SU-DHL-6 (cell line): ENCODE results near the gene CHEK2.

Experiments used
- H2AFZ ChIP-seq: fragments of 200-600 bp; sonication (generic); 2 replicates; pipeline ENCODE4 v1.6.1; 2014; ENCODE audit warnings: low read depth, mild to moderate bottlenecking, moderate library complexity, mixed read lengths, antibody characterized with exemption, low read length; ENCODE audit not compliant: severe bottlenecking
- H3F3A ChIP-seq: fragments of 200-600 bp; shearing (Covaris generic); 2 replicates; pipeline ENCODE4 v1.6.0; 2016; ENCODE audit warnings: antibody characterized with exemption, mild to moderate bottlenecking; ENCODE audit not compliant: insufficient read depth
- H3K27ac ChIP-seq: fragments of 200-600 bp; sonication (generic); 2 replicates; pipeline ENCODE4 v1.5.1; 2016; ENCODE audit warnings: low read depth, mild to moderate bottlenecking, low read length, moderate library complexity, mixed read lengths
- H3K27me3 ChIP-seq: fragments of 200-600 bp; sonication (generic), shearing (Covaris generic); 2 replicates; pipeline ENCODE4 v1.6.0; 2014; ENCODE audit warnings: mild to moderate bottlenecking, low read length
- H3K36me3 ChIP-seq: fragments of 200-600 bp; sonication (generic); 2 replicates; pipeline ENCODE4 v1.6.1; 2014; ENCODE audit warnings: mild to moderate bottlenecking, low read length, mixed read lengths
- H3K4me2 ChIP-seq: fragments of 300-600, 200-600 bp; shearing (Covaris generic), sonication (generic); 2 replicates; pipeline ENCODE4 v1.6.0; 2014; ENCODE audit warnings: low read length, low read depth, mild to moderate bottlenecking; ENCODE audit not compliant: poor library complexity, severe bottlenecking
- H3K4me3 ChIP-seq: fragments of 200-600 bp; sonication (generic); 2 replicates; pipeline ENCODE4 v1.5.1; 2014; ENCODE audit warnings: antibody characterized with exemption, low read length, mild to moderate bottlenecking, mixed read lengths; ENCODE audit not compliant: insufficient read depth, poor library complexity, severe bottlenecking
- H3K79me2 ChIP-seq: fragments of 200-600 bp; sonication (generic); 2 replicates; pipeline ENCODE4 v1.6.1; 2014; ENCODE audit warnings: mild to moderate bottlenecking, low read length, moderate library complexity; ENCODE audit not compliant: insufficient read depth
- H3K9ac ChIP-seq: fragments of 200-600 bp; sonication (generic); 2 replicates; pipeline ENCODE4 v1.7.0; 2014; ENCODE audit warnings: mild to moderate bottlenecking, low read length
- H3K9me2 ChIP-seq: fragments of 200-600 bp; sonication (generic); replicated peaks from 2 replicates; pipeline ENCODE4 v1.6.1; 2014; ENCODE audit warnings: low read length; ENCODE audit not compliant: insufficient read depth
- H3K9me3 ChIP-seq: fragments of 200-600 bp; sonication (generic); 2 replicates; pipeline ENCODE4 v1.6.1; 2014; ENCODE audit warnings: low read length, mixed read lengths; ENCODE audit not compliant: insufficient read depth
- H4K20me1 ChIP-seq: fragments of 200-600 bp; sonication (generic); 2 replicates; pipeline ENCODE4 v1.6.1; 2014; ENCODE audit warnings: low read depth, mild to moderate bottlenecking, antibody characterized with exemption, low read length, moderate library complexity, mixed read lengths
- CTCF ChIP-seq: fragments of 200-600 bp; sonication (generic); IDR thresholded peaks from one replicate; pipeline ENCODE4 v1.5.1; 2017; ENCODE audit warnings: antibody characterized with exemption, mild to moderate bottlenecking, low read length, moderate library complexity; ENCODE audit not compliant: insufficient read depth, poor library complexity, severe bottlenecking
- EZH2phosphoT487 ChIP-seq: fragments of 200-600 bp; sonication (generic), shearing (Covaris generic); conservative IDR thresholded peaks from 2 replicates; pipeline ENCODE4 v1.6.1; 2018; ENCODE audit warnings: mild to moderate bottlenecking, antibody characterized with exemption, low read length, moderate library complexity, mixed read lengths

The CHEK2 gene

GRCh38 chr22:28734393-28734792 is 7.2 kb downstream of the CHEK2 start:
- H3K27ac ChIP-seq, result no peak overlapping the region
- H3K4me3 ChIP-seq, result no peak overlapping the region
- H2AFZ ChIP-seq, result no peak overlapping the region
- H3K9me3 ChIP-seq, result no peaks in the 10 kb centered on the region
- H3K4me2 ChIP-seq, result no peak overlapping the region
- TF ChIP-seq CTCF (no peak), EZH2phosphoT487 (no peak)
- no peak overlapping the region for H3K9ac ChIP-seq
- H3K36me3 ChIP-seq, result 0 out of 2 replicates have a peak, but pooled peaks cover 3% of the 10 kb centered on the region
- no peaks in the 10 kb centered on the region for H4K20me1 ChIP-seq
- H3K27me3 ChIP-seq, result no peaks in the 10 kb centered on the region
- no peaks in the 10 kb centered on the region for H3K9me2 ChIP-seq
- no peaks in the 10 kb centered on the region for H3F3A ChIP-seq
- peaks cover 41% of the 10 kb centered on the region for H3K79me2 ChIP-seq

- Histone ChIP-seq H3K79me2 (peaks cover 21% of the 10 kb centered on the region), H2AFZ (no peak overlapping the region), H3K27me3 (no peaks in the 10 kb centered on the region), H3F3A (no peaks in the 10 kb centered on the region), H3K4me3 (no peak overlapping the region), H3K9me3 (no peaks in the 10 kb centered on the region), H3K27ac (no peak overlapping the region), H3K36me3 (peaks cover 15% of the 10 kb centered on the region; the same call in 1 of the 2 replicates), H3K4me2 (no peak overlapping the region), H4K20me1 (no peaks in the 10 kb centered on the region), H3K9ac (no peak overlapping the region), H3K9me2 (no peaks in the 10 kb centered on the region)
- TF ChIP-seq CTCF (no peak), EZH2phosphoT487 (no peak)
Observed at GRCh38 chr22:28730179-28730578, 11.4 kb downstream of the CHEK2 start.

- H3F3A ChIP-seq, result no peaks in the 10 kb centered on the region
- H3K27ac ChIP-seq, result no peak overlapping the region
- H4K20me1 ChIP-seq, result no peaks in the 10 kb centered on the region
- H3K9me3 ChIP-seq, result no peaks in the 10 kb centered on the region
- H3K4me3 ChIP-seq, result no peak overlapping the region
- no peaks in the 10 kb centered on the region for H3K27me3 ChIP-seq
- H3K9ac ChIP-seq, result no peak overlapping the region
- no peak for TF ChIP-seq EZH2phosphoT487
- no peak for TF ChIP-seq CTCF
- H3K79me2 ChIP-seq, result peaks cover 16% of the 10 kb centered on the region
- peaks cover 15% of the 10 kb centered on the region; the same call in 1 of the 2 replicates for H3K36me3 ChIP-seq
- H3K4me2 ChIP-seq, result no peak overlapping the region
- no peak overlapping the region for H2AFZ ChIP-seq
- no peaks in the 10 kb centered on the region for H3K9me2 ChIP-seq
Observed at GRCh38 chr22:28728621-28729313, 12.9 kb downstream of the CHEK2 start.
